Loucy (cell line): Measurements from ENCODE around the gene LATS2.

Source experiments
- H2AFZ ChIP-seq: fragments of 200-600 bp; sonication (generic); 2 replicates; pipeline ENCODE4 v1.6.0; 2016; ENCODE audit warnings: antibody characterized with exemption, mild to moderate bottlenecking, low read length, moderate library complexity
- H3F3A ChIP-seq: fragments of 200-600 bp; 2 replicates; pipeline ENCODE4 v1.6.0; 2016; ENCODE audit warnings: antibody characterized with exemption, low read depth, mild to moderate bottlenecking
- H3K27me3 ChIP-seq: fragments of 200-600 bp; sonication (generic); 2 replicates; pipeline ENCODE4 v1.6.1; 2014; ENCODE audit warnings: low read length, mild to moderate bottlenecking; ENCODE audit not compliant: insufficient read depth, poor library complexity, severe bottlenecking
- H3K36me3 ChIP-seq: fragments of 200-600 bp; sonication (generic); 2 replicates; pipeline ENCODE4 v1.6.1; 2016; ENCODE audit warnings: low read length; ENCODE audit not compliant: insufficient read depth
- H3K4me1 ChIP-seq: fragments of 200-600 bp; sonication (generic); 2 replicates; pipeline ENCODE4 v1.5.1; 2014; ENCODE audit warnings: low read length, mild to moderate bottlenecking; ENCODE audit not compliant: insufficient read depth, poor library complexity, severe bottlenecking
- H3K4me2 ChIP-seq: fragments of 200-600 bp; sonication (generic); 2 replicates; pipeline ENCODE4 v1.6.0; 2014; ENCODE audit warnings: antibody characterized with exemption, low read length, low read depth, mild to moderate bottlenecking; ENCODE audit not compliant: poor library complexity, severe bottlenecking
- H3K4me3 ChIP-seq: fragments of 200-600 bp; sonication (generic); 2 replicates; pipeline ENCODE4 v1.5.1; 2014; ENCODE audit warnings: low read length, mild to moderate bottlenecking, mixed read lengths; ENCODE audit not compliant: poor library complexity, severe bottlenecking
- H3K79me2 ChIP-seq: fragments of 200-600 bp; sonication (generic); 2 replicates; pipeline ENCODE4 v1.6.1; 2014; ENCODE audit warnings: low read length; ENCODE audit not compliant: insufficient read depth
- H3K9ac ChIP-seq: fragments of 200-600 bp; sonication (generic); 2 replicates; pipeline ENCODE4 v1.6.0; 2014; ENCODE audit warnings: mild to moderate bottlenecking, low read depth, low read length, moderate library complexity; ENCODE audit not compliant: poor library complexity, severe bottlenecking
- H3K9me2 ChIP-seq: fragments of 200-600 bp; sonication (generic); replicated peaks from 2 replicates; pipeline ENCODE4 v1.6.1; 2016; ENCODE audit warnings: low read depth, low read length, mixed read lengths
- H3K9me3 ChIP-seq: fragments of 200-600 bp; sonication (generic); 2 replicates; pipeline ENCODE4 v1.6.1; 2014; ENCODE audit warnings: mild to moderate bottlenecking, antibody characterized with exemption, low read length, low read depth; ENCODE audit not compliant: insufficient read depth
- H4K20me1 ChIP-seq: fragments of 200-600 bp; sonication (generic); 2 replicates; pipeline ENCODE4 v1.6.0; 2014; ENCODE audit warnings: antibody characterized with exemption, low read length, mild to moderate bottlenecking; ENCODE audit not compliant: insufficient read depth, poor library complexity, severe bottlenecking
- CTCF ChIP-seq: fragments of 200-600 bp; sonication (generic); conservative IDR thresholded peaks from 2 replicates; pipeline ENCODE4 v1.5.1; 2014; ENCODE audit warnings: mild to moderate bottlenecking, antibody characterized with exemption, low read length
- EZH2phosphoT487 ChIP-seq: fragments of 200-600 bp; IDR thresholded peaks from 2 replicates; pipeline ENCODE4 v1.6.1; 2018; ENCODE audit warnings: antibody characterized with exemption, mild to moderate bottlenecking, moderate library complexity, borderline replicate concordance

The LATS2 gene

GRCh38 chr13:21035498-21035897, 25.9 kb downstream of the LATS2 start:
- no peaks in the 10 kb centered on the region for H3K79me2 ChIP-seq
- H3K4me2 ChIP-seq: no peak overlapping the region
- no peaks in the 10 kb centered on the region for H3K9me3 ChIP-seq
- H3K4me1 ChIP-seq: peaks cover 24% of the 10 kb centered on the region
- no peaks in the 10 kb centered on the region for H3F3A ChIP-seq
- H3K9me2 ChIP-seq: no peaks in the 10 kb centered on the region
- TF ChIP-seq EZH2phosphoT487 (no peak), CTCF (no peak)
- H3K4me3 ChIP-seq: no peak overlapping the region
- no peak overlapping the region for H2AFZ ChIP-seq
- no peaks in the 10 kb centered on the region for H4K20me1 ChIP-seq
- no peaks in the 10 kb centered on the region for H3K27me3 ChIP-seq
- no peak overlapping the region for H3K9ac ChIP-seq
- no peaks in the 10 kb centered on the region for H3K36me3 ChIP-seq

GRCh38 chr13:21034603-21035191, 26.7 kb downstream of the LATS2 start:
- Histone ChIP-seq H3K4me2 (no peak overlapping the region), H3F3A (no peaks in the 10 kb centered on the region), H3K27me3 (no peaks in the 10 kb centered on the region), H3K4me3 (no peak overlapping the region), H3K9ac (no peak overlapping the region), H3K9me3 (no peaks in the 10 kb centered on the region), H3K4me1 (peaks cover 21% of the 10 kb centered on the region), H3K36me3 (no peaks in the 10 kb centered on the region), H3K9me2 (no peaks in the 10 kb centered on the region), H4K20me1 (no peaks in the 10 kb centered on the region), H2AFZ (no peak overlapping the region), H3K79me2 (no peaks in the 10 kb centered on the region)
- TF ChIP-seq EZH2phosphoT487: no peak

- no peaks in the 10 kb centered on the region for H3K36me3 ChIP-seq
- H2AFZ ChIP-seq: peak overlapping the region; percentile 2; the same call in 1 of the 2 replicates
- no peak overlapping the region for H3K4me3 ChIP-seq
- no peaks in the 10 kb centered on the region for H3K27me3 ChIP-seq
- H3K79me2 ChIP-seq: no peaks in the 10 kb centered on the region
- H3F3A ChIP-seq: no peaks in the 10 kb centered on the region
- TF ChIP-seq EZH2phosphoT487 (no peak), CTCF (no peak)
- no peaks in the 10 kb centered on the region for H4K20me1 ChIP-seq
- H3K9me2 ChIP-seq: no peaks in the 10 kb centered on the region
- H3K9me3 ChIP-seq: no peaks in the 10 kb centered on the region
- peaks cover 15% of the 10 kb centered on the region for H3K4me1 ChIP-seq
- H3K4me2 ChIP-seq: peak overlapping the region; percentile 3
- no peak overlapping the region for H3K9ac ChIP-seq
Observed at GRCh38 chr13:21033856-21034602, 27.4 kb downstream of the LATS2 start.
